Stimulated activated CD8-positive, alpha-beta memory T cell treated with anti-CD3 and anti-CD28 coated beads, Interleukin-4, amount 100 ng/mL, for 48 hours (primary cell): Measurements from ENCODE around the gene MN1.

Experiments used
- DNase-seq: peaks from one replicate; pipeline ENCODE4 v3.0.0-alpha.2; 2020

Gene MN1

GRCh38 chr22:27730641-27731433, 70.7 kb downstream of the MN1 start:
- no peak for DNase-seq

GRCh38 chr22:27729246-27729645, 72.3 kb downstream of the MN1 start:
- no peak for DNase-seq

GRCh38 chr22:27727673-27728451, 73.7 kb downstream of the MN1 start:
- no peak for DNase-seq

GRCh38 chr22:27726686-27727449, 74.7 kb downstream of the MN1 start:
- DNase-seq: no peak

- no peak for DNase-seq
These were observed 75.2 kb downstream of the MN1 start for GRCh38 chr22:27726331-27726685.

- DNase-seq: no peak
These were observed 75.9 kb downstream of the MN1 start for GRCh38 chr22:27725661-27726060.

GRCh38 chr22:27724709-27725108, 76.8 kb downstream of the MN1 start:
- DNase-seq: no peak

- no peak for DNase-seq
These were observed 77.4 kb downstream of the MN1 start for GRCh38 chr22:27724157-27724556.

- DNase-seq: no peak
These were observed 77.8 kb downstream of the MN1 start for GRCh38 chr22:27723708-27724107.

- DNase-seq: no peak
These were observed 78.4 kb downstream of the MN1 start for GRCh38 chr22:27723158-27723557.

- no peak for DNase-seq
These were observed 80.7 kb downstream of the MN1 start for GRCh38 chr22:27720860-27721259.

- no peak for DNase-seq
These were observed 81.9 kb downstream of the MN1 start for GRCh38 chr22:27719535-27720227.

- no peak for DNase-seq
These were observed 82.6 kb downstream of the MN1 start for GRCh38 chr22:27719036-27719347.

GRCh38 chr22:27718186-27719035, 83.1 kb downstream of the MN1 start:
- DNase-seq: no peak

- no peak for DNase-seq
These were observed 84.5 kb downstream of the MN1 start for GRCh38 chr22:27717094-27717493.

GRCh38 chr22:27716074-27716473, 85.5 kb downstream of the MN1 start:
- no peak for DNase-seq

GRCh38 chr22:27715106-27715505, 86.5 kb downstream of the MN1 start:
- DNase-seq: no peak

GRCh38 chr22:27714068-27714467, 87.5 kb downstream of the MN1 start:
- no peak for DNase-seq

GRCh38 chr22:27713461-27713860, 88.1 kb downstream of the MN1 start:
- no peak for DNase-seq

- no peak for DNase-seq
These were observed 89.8 kb downstream of the MN1 start for GRCh38 chr22:27711756-27712155.

GRCh38 chr22:27711012-27711411, 90.5 kb downstream of the MN1 start:
- DNase-seq: no peak
